Measurements from ENCODE around the gene FTCDNL1. TPM values are rescaled to one million over a fixed set of nuclear protein-coding genes. Genes with fewer than 3 reads are reported as not detected.

The FTCDNL1 gene
- total and polyA plus RNA-seq, 2 of the 13 experiments (the other 11 are each of a cell fraction or from before 2014, with no cell fraction given): 0.98 to 1.4 TPM

DNA sequence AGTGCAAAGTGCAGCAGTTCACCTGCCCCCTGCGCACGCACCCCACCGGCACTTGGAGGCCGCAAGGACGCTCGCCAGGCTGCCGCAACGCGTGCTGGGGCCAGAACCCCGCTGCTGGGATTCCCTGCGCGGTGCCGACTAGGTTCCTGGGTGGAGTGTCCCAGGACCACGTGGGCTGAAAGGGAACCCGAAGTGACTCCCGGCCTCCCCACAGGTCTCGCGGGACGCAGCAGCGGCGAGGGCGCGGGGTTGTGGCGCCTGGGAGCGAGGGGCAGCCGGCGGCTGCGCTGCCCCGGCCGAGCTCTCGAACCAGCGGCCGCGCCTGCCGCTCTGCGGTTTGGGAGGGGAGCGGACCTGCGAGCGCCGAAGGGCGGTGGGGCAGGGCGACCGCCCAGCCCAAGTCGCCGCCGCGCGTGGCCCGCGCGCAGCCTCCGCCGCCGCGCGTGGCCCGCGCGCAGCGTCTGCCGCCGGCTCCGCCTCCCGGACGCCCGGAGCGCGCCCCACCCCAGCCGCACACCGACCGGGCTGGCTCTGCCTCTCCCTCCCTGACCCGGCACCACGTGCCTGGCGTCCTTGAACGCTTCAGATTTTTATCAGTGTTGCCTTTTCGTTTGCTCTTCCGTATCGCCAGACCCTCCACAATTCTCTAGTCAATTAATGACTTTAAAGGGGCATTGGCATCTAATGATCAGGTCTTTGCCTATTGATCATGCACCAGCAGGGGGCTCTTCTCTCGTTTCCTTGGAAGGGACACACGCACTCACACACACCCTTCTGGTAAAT lies at the start of gene FTCDNL1 (continued):
- TF ChIP-seq PCBP2 (optimal IDR thresholded peaks at IDR 0.05; ENCODE audit: low read depth, low read length, poor library complexity, severe bottlenecking) (no peak), ASH2L (IDR thresholded peaks at IDR 0.05; ENCODE audit: insufficient read length, low read depth, low read length) (peak; percentile 67), POLR2AphosphoS5 (IDR thresholded peaks at IDR 0.05; ENCODE audit: low read depth, low read length) (peak; percentile 78), PHB2 (IDR thresholded peaks at IDR 0.05; ENCODE audit: partially characterized antibody) (no peak), ZNF768 (CRISPR knock-in tag; IDR thresholded peaks at IDR 0.05) (peak; percentile 70), ZNF260 (CRISPR knock-in tag; IDR thresholded peaks at IDR 0.05; ENCODE audit: borderline replicate concordance, low read depth) (no peak), ZNF549 (CRISPR knock-in tag; IDR thresholded peaks at IDR 0.05) (no peak; the same call in 1 of the 2 replicates), ZNF530 (CRISPR knock-in tag; IDR thresholded peaks at IDR 0.05; ENCODE audit: low read depth) (no peak), HOXA3 (CRISPR knock-in tag; IDR thresholded peaks at IDR 0.05) (peak; percentile 57; the same call in 1 of the 2 replicates), ZFP90 (CRISPR knock-in tag; IDR thresholded peaks at IDR 0.05; ENCODE audit: borderline replicate concordance) (no peak), PAWR (CRISPR knock-in tag; IDR thresholded peaks at IDR 0.05; ENCODE audit: borderline replicate concordance) (no peak), FOXJ3 (CRISPR knock-in tag; IDR thresholded peaks at IDR 0.05; ENCODE audit: borderline replicate concordance) (no peak), ZNF143 (CRISPR knock-in tag; IDR thresholded peaks at IDR 0.05) (no peak), JARID2 (CRISPR knock-in tag; IDR thresholded peaks at IDR 0.05; ENCODE audit: insufficient replicate concordance) (peak; percentile 54), MTA3 (CRISPR knock-in tag; IDR thresholded peaks at IDR 0.05) (no peak), ZNF343 (CRISPR knock-in tag; IDR thresholded peaks at IDR 0.05) (no peak), WIZ (CRISPR knock-in tag; IDR thresholded peaks at IDR 0.05) (no peak), PITX1 (CRISPR knock-in tag; IDR thresholded peaks at IDR 0.05) (peak; percentile 86), ZNF383 (CRISPR knock-in tag; IDR thresholded peaks at IDR 0.05; ENCODE audit: borderline replicate concordance) (no peak), ZNF382 (CRISPR knock-in tag; IDR thresholded peaks at IDR 0.05; ENCODE audit: borderline replicate concordance) (no peak), ZNF7 (CRISPR knock-in tag; IDR thresholded peaks at IDR 0.05) (no peak)
- TF ChIP-seq, protein P1, sequence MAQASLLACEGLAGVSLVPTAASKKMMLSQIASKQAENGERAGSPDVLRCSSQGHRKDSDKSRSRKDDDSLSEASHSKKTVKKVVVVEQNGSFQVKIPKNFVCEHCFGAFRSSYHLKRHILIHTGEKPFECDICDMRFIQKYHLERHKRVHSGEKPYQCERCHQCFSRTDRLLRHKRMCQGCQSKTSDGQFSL (CRISPR knock-in tag; IDR thresholded peaks at IDR 0.05): no peak
- TF ChIP-seq, protein P2, sequence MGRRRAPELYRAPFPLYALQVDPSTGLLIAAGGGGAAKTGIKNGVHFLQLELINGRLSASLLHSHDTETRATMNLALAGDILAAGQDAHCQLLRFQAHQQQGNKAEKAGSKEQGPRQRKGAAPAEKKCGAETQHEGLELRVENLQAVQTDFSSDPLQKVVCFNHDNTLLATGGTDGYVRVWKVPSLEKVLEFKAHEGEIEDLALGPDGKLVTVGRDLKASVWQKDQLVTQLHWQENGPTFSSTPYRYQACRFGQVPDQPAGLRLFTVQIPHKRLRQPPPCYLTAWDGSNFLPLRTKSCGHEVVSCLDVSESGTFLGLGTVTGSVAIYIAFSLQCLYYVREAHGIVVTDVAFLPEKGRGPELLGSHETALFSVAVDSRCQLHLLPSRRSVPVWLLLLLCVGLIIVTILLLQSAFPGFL (CRISPR knock-in tag; IDR thresholded peaks at IDR 0.05): no peak
- TF ChIP-seq, protein P3, sequence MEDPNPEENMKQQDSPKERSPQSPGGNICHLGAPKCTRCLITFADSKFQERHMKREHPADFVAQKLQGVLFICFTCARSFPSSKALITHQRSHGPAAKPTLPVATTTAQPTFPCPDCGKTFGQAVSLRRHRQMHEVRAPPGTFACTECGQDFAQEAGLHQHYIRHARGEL (CRISPR knock-in tag; IDR thresholded peaks at IDR 0.05): no peak
- TF ChIP-seq, protein P4, sequence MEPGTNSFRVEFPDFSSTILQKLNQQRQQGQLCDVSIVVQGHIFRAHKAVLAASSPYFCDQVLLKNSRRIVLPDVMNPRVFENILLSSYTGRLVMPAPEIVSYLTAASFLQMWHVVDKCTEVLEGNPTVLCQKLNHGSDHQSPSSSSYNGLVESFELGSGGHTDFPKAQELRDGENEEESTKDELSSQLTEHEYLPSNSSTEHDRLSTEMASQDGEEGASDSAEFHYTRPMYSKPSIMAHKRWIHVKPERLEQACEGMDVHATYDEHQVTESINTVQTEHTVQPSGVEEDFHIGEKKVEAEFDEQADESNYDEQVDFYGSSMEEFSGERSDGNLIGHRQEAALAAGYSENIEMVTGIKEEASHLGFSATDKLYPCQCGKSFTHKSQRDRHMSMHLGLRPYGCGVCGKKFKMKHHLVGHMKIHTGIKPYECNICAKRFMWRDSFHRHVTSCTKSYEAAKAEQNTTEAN (CRISPR knock-in tag; conservative IDR thresholded peaks at IDR 0.05): no peak
